NCI-H524 (cell line): ENCODE data around the gene IL36B.

Experiments
- DNase-seq, 2 experiments: peaks; one replicate each; lab custom pipeline; 2025; lab: John Stamatoyannopoulos, UW

The IL36B gene

DNA sequence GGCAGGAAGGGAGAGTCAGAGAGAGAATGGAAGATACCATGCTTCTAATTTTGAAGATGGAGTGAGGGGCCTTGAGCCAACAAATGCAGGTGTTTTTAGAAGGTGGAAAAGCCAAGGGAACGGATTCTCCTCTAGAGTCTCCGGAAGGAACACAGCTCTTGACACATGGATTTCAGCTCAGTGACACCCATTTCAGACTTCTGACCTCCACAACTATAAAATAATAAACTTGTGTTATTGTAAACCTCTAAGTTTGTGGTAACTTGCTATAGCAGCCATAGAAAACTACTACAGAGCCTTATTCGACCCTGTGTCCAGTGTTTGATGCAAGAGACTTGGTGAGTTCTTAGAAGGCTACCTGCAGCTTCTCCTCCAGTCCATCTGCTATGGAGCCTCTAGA, 22.9 kb upstream of the IL36B start:
- DNase-seq = no peak

GRCh38 chr2:113075030-113075429, 22.4 kb upstream of the IL36B start:
- no peak for DNase-seq

- peak in 1 of 2 experiments; percentile 7 for DNase-seq
Measured at GRCh38 chr2:113073325-113073834, 20.7 kb upstream of the IL36B start.

DNA sequence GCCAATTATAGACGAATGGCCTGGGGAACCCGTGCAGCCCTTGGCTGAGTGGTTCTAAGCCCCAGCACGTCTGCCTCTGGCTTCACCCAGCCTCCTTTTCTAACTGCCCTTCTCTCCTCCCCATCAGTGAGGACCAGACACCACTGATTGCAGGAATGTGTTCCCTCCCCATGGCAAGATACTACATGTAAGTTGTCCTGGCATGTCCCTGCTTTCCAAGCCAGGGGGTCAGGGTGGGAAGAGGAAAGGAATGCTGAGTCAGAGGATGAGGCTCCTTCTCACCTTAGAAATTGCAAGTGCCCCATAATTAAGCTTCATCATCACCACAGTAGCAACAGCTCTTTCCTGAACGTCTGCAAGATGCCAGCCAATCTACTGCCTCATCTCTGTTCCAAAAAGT, 19.9 kb upstream of the IL36B start:
- DNase-seq = no peak

DNA sequence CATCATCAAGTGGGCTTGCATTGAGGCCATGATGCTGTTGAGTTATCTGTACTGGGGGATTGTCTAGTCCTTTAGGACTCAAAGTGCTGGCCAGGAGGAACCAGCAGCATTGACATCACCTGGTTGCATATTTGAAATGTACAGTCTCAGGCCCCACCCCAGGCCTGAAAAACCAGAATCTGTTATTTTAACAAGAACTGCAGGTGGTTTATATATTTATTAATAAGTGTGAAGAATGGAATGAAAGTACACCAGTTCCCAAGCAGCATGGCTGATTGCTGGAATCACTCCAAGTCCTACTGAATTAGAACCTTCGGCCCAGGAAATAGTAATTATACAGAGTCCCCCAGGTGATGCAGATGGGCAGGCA, 17.9 kb upstream of the IL36B start:
- no peak for DNase-seq

DNA sequence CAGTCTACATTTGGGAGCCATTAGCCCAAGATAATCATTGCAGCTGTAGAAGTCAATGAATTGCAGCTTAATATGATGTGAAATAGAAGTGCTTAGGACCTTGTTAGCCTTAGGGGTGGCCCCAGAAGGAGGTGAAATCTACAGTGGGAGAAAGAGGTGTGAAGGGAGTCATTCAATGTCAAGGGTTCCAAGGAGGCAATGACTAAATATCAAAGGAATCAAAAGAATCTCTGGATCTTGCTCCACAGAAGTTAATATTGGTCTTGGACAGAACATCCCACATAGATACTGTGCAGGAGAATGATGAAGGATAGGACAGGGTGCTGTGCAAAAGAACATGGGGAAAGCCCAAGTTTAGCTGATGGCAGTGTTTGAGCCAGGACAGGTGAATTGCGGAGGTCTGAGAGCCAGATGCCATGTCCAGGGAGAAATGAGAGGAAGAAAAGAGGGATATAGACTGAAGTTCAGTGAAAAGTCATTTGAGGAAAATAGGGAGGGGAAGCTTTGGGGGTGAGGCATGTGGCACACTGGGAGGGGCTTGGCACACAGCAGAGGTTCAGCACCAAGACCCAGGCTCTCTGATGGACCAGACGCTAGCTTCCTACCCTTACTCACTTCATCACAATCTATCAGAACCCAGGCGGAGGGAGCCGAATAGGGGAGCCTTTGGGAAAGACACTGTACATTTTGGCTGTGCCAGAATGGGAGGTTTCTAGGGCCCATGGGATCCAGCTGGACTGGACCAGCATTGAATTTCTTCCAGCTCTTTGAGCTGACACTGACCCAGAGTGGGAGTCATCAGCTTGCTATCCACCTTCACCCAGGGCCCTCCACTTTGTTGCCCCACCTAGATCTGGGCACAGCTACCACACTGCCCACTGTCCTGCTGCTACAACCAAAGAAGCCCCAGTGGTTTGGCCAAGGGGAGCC, 17.3 kb upstream of the IL36B start:
- no peak for DNase-seq

- DNase-seq = no peak
Measured at GRCh38 chr2:113068706-113069485, 16.2 kb upstream of the IL36B start.

- DNase-seq = no peak
Measured at GRCh38 chr2:113068249-113068648, 15.6 kb upstream of the IL36B start.

GRCh38 chr2:113067681-113068080, 15.0 kb upstream of the IL36B start, which contains the start of gene IL1F10:
Gene IL1F10 (plus strand): TSS chr2:113067970. CDS start chr2:113072739, 4,769 bp downstream.
- DNase-seq = no peak

DNA sequence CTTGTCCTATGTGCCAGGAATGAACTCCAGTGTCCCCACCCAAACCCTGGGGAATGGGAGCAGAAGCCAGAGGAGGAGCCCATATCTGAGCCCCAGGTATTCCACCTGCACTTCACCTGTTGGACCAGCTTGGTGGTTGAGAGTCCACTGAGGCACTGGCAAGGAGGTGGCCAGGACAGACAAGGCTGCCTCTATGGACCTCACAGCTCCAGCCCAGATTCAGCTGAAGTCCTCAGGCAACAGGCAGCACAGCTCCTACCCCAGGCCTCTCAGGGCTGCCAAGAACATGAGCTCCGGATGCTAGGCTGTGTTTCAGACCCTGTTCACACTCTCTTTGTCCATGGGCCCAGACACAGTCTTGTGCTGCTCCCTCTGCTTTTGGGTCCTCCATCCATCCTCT, 12.2 kb upstream of the IL36B start:
- no peak for DNase-seq

DNA sequence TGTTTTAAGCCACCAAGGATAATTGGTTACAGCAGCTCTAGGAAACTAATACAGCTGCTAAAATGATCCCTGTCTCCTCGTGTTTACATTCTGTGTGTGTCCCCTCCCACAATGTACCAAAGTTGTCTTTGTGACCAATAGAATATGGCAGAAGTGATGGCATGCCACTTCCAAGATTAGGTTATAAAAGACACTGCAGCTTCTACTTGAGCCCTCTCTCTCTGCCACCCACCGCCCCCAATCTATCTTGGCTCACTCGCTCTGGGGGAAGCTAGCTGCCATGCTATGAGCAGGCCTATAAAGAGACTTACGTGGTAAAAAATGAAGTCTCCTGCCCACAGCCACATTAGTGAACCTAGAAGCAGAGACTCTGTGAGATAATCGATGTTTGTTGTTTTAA, 11.6 kb upstream of the IL36B start:
- no peak for DNase-seq

DNA sequence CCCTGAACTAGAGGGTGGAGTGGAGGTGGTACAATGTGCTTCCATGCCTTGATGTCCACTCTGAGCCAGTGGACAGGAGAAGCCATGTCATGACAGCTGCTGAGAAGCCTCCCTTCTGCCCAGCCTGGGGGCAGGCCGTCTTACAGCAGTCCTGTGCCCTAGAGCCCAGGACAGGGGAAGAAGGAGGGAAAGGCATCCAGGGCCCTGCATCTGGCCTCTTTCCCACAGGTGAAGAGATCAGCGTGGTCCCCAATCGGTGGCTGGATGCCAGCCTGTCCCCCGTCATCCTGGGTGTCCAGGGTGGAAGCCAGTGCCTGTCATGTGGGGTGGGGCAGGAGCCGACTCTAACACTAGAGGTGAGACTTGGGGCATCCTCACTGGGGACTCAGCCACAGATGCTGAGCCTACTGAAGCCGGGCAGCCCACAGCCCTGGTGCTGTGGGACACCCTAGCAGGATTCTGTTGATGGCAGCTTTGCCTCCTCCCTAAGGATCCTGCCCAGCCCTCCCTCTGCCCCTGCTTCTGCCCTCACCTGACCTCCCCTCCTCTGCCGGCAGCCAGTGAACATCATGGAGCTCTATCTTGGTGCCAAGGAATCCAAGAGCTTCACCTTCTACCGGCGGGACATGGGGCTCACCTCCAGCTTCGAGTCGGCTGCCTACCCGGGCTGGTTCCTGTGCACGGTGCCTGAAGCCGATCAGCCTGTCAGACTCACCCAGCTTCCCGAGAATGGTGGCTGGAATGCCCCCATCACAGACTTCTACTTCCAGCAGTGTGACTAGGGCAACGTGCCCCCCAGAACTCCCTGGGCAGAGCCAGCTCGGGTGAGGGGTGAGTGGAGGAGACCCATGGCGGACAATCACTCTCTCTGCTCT, 9.5 kb upstream of the IL36B start:
- DNase-seq = no peak

DNA sequence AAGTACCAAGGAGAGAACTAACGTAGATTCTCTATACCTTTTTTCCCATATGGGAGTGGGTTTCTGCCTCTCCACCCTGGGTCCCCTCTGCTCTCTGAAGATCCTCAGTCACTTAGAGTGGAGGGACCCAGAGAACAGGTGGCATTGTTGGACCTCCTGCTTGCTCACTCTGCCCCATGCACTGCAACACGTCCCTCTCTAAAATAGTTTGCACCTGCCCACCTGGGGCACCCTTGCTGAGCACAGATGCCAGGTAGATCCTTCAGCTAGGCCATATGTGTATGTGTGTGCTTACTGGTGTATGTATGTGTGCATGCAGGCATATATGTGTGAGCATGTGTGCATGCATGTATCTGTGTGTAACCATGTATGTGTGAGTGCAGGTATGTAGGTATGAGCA, 8.6 kb upstream of the IL36B start:
- no peak for DNase-seq

- DNase-seq = no peak
Measured at GRCh38 chr2:113060796-113061195, 8.1 kb upstream of the IL36B start.

DNA sequence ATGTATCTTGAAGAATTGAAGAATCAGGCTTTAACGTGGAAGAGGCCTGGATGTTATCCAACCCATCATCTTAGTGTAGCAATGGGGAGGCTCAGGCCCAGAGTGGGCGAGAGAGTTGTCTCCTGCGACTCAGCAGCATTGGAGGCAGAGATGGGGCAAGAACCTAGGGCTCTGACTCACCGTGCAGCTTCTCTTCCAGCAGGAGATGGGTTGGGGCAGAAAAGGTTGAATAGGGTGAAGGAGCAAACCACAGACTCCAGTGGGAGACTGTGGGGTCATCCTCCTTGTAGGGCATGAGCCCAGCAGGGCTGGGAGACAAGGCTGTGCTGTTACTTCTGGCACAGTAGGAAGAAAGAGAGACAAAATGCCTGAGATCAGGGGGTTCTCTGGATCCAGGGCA, 7.7 kb upstream of the IL36B start:
- DNase-seq = no peak

- no peak for DNase-seq
Measured at GRCh38 chr2:113058998-113059960, 6.6 kb upstream of the IL36B start, which contains the start of gene IL36RN. Gene IL36RN (plus strand): TSS chr2:113059198. CDS start chr2:113059439, 241 bp downstream.

GRCh38 chr2:113058411-113058994, 5.8 kb upstream of the IL36B start:
- no peak for DNase-seq

DNA sequence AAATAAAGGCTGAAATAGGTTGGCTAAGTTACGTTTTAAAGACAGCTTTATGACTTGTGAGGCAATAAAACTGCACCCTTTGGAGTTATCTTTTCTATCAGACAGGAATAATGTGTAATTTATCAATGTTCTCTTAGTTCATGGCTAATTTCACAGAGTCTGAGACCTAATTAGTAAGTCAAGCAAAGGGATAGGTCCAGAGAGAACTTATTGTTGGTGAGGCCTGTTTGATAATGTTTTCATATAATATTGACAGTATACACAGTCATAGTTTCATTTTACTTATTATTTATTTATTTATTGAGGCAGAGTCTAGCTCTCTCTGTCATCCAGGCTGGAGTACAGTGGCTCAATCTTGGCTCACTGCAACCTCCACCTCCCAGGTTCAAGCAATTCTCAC, 4.5 kb upstream of the IL36B start:
- no peak for DNase-seq

- DNase-seq = no peak
Measured at GRCh38 chr2:113056521-113056920, 3.9 kb upstream of the IL36B start.

GRCh38 chr2:113054066-113054465, 1.4 kb upstream of the IL36B start:
- no peak for DNase-seq
